Daoy (cell line): ENCODE results near the gene SHB. TPM values are rescaled to one million over a fixed set of nuclear protein-coding genes. Genes with fewer than 3 reads are reported as not detected.

Experiments used
- DNase-seq: peaks from one replicate; pipeline ENCODE4 v3.0.0-alpha.2; 2015; ENCODE audit warnings: low read depth
- total RNA-seq: library from RNA; depleted of rRNA; stranded (reverse); fragments of >200 nt; shearing (Covaris generic); gene quantifications from 2 replicates; pipeline ENCODE4 v1.2.3, GENCODE V29; 2014

Gene SHB
- total RNA-seq, 1 experiment from 2014 or later, result 27.4 TPM

- DNase-seq, result no peak
These were observed 133.9 kb downstream of the SHB start for GRCh38 chr9:37935096-37935495.

- DNase-seq, result no peak
These were observed 137.4 kb downstream of the SHB start for GRCh38 chr9:37931592-37931991.

GRCh38 chr9:37929441-37929895 is 139.6 kb downstream of the SHB start:
- peak; percentile 86 for DNase-seq

- DNase-seq, result no peak
These were observed 140.2 kb downstream of the SHB start for GRCh38 chr9:37928552-37929430.

- DNase-seq, result no peak
These were observed 141.2 kb downstream of the SHB start for GRCh38 chr9:37927601-37928551.

- DNase-seq, result no peak
These were observed 141.9 kb downstream of the SHB start for GRCh38 chr9:37927132-37927531.

- no peak for DNase-seq
These were observed 142.3 kb downstream of the SHB start for GRCh38 chr9:37926737-37927118.

- DNase-seq, result peak; percentile 66
These were observed 143.0 kb downstream of the SHB start for GRCh38 chr9:37925786-37926736.

- DNase-seq, result no peak
These were observed 144.0 kb downstream of the SHB start for GRCh38 chr9:37925006-37925405.

GRCh38 chr9:37924538-37924937 is 144.5 kb downstream of the SHB start:
- no peak for DNase-seq

- DNase-seq, result no peak
These were observed 145.1 kb downstream of the SHB start for GRCh38 chr9:37923796-37924427.

- no peak for DNase-seq
These were observed 145.8 kb downstream of the SHB start for GRCh38 chr9:37923118-37923795.

GRCh38 chr9:37922363-37923117 is 146.5 kb downstream of the SHB start:
- DNase-seq, result no peak

GRCh38 chr9:37921546-37922300 is 147.3 kb downstream of the SHB start:
- DNase-seq, result no peak

- no peak for DNase-seq
These were observed 147.9 kb downstream of the SHB start for GRCh38 chr9:37921168-37921510.

- no peak for DNase-seq
These were observed 148.4 kb downstream of the SHB start for GRCh38 chr9:37920471-37921167.

GRCh38 chr9:37919956-37920335 is 149.1 kb downstream of the SHB start:
- DNase-seq, result no peak

- DNase-seq, result no peak
These were observed 149.6 kb downstream of the SHB start for GRCh38 chr9:37919246-37919955.
